ENCODE measurements around the gene STARD10.

Gene STARD10

DNA sequence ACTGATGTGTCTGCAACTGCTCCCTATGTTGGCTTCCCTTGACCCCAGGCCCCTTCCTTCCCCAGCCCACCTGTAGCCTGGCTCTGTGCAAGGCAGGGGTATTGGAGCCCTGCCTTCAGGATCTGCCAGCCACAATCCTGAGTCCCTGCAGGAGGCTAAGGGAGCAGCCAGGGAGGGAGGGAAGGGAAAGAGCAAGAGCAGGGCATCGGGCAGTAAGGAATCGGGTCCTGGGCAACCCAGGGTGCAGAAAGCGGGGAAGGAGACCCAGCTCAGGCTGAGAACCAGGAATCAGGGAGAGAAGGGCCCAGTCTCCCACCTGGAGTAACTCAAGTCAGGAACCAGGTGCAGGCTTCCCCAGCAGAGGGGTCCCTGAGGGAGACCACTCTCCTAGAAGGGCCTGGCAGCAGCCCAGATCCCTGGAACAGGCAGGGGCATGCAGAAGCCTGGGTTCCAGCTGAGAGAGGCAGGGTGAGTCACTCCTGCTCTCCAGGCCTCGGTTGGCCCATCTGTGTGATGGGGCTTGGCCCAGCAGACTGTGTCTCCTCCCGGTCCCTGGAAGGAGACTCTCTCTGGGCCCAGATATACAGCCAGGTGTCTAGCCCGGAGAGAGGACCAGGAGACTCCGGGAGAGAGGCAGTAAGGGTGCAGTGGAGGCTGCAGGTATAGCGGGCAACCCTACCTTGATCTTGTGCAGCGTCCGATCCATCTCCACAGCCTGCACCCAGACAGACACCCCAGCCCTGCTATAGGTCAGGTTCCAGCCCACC lies 13.4 kb downstream of the STARD10 start:
- no peak for DNase-seq (ENCODE audit: low read depth)

DNA sequence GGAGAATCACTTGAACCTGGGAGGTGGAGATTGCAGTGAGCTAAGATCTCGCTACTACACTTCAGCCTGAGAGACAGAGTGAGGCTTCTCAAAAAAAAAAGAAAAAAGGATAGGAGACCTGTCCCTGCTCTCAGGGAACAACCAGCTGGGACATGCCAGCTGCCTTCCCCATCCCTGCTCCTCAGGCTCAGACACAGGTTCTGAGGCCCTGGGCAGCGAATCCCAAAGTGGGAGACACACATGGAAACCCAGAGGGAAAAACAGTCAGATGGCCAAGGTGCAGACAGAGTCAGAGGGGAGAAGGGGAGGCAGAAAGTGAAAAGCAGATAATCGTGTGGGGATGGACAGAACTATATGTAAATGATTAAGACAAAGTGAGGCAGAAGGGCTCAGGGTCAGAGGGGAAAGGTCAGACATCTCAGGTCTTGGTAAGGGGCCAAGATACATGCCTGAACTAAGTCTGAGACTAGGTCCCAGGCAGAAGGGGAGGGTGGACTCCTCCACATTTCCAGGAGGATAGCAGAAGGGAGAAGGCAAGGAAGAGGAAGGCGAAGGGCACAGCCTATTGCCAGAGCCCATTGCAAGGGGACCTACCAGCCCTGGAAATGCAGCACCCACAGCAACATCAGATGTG lies 14.2 kb downstream of the STARD10 start:
- DNase-seq (ENCODE audit: low read depth) = no peak

DNA sequence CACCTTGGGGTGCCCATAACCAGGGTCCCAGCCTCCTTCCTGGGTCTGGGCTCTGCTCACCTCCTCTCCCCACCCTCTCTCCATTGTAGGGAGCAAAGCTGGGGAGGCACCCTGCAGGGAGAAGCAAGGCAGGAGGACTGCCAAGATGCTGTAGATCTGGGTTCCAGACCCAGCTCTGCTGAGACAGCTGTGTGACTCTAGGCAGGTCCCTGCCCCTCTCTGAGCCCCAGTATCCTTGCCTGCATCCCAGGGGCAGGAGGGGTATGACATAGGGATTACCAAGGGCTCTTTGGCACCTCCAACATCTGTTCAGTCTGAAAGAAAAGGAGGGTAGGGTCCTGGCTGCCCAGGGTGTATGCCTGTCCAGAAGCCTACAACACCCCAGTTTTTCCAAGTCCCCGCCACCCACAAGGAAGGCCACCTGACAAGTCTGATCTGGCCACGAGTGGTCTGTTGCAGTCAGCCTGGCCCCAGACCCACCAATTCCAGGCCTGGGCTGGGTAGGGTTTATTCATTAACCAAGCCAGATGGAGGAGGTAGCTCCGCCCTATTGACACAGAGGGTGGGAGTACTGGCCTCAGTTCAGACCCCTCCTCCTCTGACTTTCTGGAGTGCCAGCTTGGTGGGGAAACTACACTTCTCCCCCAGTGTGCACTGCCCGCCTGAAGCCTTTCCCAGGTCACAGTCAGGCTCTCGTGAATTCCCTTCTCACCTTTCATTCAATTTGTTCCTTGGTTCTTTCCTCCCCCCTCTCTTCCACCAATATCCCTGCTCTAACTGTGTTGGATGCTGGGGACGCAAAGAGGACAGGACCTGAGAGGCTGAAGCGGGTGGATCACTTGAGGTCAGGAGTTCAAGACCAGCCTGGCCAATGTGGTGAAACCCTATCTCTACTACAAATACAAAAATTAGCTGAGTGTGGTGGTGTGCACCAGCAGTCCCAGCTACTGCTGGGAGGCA lies 15.0 kb downstream of the STARD10 start:
- DNase-seq (ENCODE audit: low read depth) = no peak

DNA sequence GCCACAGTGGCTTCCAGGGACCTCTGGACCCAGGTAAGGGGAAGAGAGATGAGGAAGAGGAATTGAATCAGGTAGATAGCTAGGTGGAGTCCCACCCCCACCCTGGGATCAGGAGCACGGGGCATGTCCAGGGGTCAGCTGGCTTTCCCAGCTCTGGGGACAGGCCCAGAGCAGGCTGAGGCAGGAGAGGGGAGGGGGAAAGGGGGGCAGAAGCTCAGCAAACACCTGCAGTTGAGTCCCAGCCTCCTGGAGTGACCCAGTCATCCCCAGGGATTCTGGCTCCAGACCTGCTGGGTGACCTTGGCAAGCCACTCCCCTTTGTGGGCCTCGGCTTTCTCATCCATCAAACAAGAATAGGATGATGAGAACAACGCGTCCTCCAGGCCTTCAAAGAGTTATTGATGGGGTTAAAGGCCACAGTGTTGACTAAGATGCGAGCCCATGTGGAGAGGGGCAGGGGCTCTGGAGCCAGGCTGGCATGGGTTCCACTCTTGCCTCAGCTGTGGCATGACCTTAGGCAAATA lies 16.0 kb downstream of the STARD10 start:
- DNase-seq (ENCODE audit: low read depth) = no peak

DNA sequence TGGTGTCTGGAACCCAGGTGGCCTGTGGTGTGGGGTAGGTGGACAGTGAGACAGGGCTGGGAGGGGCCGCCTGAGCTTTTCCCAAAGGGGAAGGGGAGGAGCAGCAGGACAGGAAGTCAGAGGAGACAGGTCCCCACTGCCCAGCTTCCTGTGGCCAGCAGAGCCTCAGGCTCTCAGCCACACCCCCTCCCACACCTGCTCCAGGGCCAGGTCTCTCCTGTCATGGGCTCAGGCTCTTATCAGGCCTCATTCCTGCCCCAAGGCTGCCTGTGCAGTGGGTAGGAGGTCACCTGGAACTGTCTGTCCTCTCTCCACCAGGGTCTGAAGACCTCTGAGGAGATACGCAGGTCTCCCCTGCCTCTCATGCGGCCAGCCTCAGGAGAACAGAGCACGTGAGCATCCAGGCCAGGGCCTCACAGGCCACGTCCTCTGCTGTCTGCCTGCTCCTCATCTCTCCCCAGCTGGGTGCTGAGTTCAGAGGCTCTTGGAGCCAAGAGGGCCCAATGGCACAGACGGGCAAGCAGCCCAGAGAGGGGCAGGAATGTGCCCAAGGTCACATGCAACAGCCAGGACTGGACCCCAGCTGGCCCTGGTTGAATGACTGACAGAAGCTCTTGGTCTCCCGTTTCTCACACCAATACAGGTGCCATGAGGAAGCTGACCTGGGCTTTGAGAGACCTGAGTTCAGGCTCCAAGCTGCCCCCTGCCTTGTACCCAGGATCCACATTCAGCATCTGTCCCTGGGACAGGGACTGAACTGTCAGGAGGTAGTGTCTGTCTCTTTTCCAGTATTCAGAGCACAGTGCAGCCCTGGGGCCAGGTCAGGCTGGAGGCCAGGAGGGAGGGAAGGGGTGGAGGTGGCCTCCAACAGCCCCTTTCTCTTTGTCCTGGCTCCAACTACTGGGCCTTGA lies 16.7 kb downstream of the STARD10 start:
- DNase-seq (ENCODE audit: low read depth) = no peak

DNA sequence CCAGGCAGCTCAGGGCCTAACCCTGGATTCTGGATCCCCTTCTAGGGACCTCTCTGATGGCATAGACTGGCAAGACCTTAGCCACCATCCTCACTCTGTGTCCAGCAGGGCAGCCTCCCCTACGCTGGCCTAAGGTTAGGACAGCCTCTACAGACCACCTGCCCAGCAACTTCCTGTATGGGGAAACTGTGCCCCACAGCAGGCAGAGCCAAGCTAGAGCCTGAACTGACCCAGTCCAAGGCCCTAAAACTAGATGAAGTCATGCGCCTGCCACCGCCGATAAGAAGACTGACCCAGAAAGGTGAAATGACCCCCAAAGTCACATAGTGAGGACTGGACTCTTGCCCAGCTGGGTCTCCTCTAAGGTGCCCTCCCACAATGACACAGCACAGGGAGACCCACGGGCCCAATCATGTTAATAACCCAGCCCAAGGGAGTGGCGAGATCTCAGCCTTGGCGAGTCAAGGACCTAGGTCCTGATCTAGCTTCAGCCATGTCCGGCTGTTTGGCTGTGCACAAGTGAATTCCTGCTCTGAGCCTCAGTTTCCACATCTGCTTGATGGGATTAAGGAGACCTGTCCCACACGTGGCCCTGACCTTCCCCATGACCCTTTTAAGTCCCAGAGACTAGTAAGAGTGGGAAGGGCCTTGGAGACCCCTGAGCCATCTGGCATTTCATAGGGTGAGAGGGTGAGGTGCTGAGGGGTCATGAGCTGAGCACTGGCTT lies 17.6 kb downstream of the STARD10 start:
- DNase-seq (ENCODE audit: low read depth) = no peak

DNA sequence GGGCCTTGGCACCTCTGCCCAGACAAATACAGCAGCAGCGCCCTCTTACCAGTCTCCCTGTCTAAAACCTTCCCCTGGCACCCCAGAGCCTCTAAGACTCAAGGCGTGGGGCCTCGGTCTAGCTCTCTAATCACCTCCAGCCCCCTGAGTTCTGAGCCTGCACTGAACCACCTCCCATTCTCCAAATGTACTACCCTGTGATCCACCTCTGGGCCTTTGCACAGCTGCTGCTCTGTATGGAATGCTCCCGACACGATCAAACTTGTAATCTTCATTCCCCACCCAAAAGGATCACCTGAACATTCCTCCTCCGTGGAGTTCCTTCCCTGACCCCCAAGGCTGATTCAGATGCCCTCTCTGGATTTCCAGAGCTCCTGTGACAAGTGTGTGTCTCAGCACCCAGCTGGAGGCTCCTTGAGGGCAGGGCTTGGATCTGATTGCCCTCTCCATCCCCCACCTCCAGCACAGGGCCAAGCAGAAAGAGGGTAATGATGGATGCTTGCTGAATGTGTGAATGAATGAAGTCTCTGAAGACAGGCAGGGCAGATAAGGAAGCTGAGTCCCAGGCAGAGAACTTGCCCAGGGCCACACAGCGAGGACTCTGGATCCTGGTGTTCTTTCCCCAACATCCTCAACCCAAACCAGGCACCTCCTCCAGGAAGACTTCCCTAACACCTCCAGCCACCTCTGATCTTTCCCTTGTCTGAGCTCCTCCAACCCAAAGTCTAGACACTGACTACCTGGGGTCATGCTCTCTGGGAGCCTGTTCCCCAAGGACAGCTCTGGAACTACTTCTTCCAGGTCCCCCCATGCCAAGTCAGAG lies 18.3 kb downstream of the STARD10 start:
- DNase-seq (ENCODE audit: low read depth) = no peak

DNA sequence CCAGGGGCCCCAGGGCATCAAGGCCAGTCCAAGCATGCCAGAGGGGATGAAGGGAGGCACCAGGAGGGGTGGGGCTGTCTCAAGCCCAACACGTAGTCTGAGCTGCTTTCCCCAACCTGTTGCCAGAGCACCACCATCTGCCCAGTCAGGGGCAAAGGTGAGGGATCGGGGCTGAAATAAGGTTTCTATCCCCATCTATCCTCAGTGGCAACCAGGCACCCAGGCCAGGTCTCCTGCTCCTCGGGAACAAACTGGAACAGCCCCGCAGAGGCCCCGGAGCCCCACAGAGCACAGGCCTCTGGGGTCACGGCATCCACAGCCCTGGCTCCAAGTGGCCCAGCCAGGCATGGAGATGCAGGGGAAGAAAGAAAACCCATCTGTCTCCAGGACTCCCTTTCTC lies 19.3 kb downstream of the STARD10 start:
- no peak for DNase-seq (ENCODE audit: low read depth)

DNA sequence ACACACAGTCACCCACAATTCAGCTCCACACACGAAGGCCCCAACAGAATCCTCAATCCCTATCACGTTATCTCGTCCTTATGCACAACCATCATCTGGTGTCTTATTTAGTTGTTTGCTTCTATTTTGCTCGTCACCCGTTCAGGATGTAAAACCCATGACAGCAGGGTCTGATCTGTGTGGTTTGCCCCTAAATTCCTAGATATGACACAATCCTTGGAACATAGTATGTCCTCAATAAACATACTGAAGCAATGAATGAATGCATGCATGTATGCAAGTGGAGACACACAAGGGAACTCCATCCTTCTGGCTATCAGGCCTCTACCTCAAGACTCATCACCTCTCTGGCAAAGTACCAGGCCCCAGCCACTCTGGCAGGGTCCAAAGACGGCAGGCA lies 20.2 kb downstream of the STARD10 start:
- no peak for DNase-seq (ENCODE audit: low read depth)

DNA sequence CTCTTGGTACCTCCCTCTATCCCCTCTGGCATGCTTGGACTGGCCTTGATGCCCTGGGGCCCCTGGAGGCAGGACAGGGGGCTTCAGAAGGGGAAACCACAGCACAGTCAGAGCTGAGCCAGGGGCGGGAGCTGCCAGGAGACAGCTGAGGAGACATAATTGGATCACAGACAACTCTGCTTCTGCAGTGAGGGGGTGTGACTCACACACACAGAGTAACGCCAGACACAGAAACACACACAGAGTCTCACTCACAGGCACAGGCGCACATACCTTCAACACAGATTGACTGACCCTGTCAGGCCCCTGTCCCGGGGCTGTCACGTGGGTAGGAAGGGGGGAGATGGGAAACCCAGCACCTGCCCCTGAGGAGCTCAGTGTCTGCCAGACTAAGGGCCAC lies 20.6 kb downstream of the STARD10 start:
- no peak for DNase-seq (ENCODE audit: low read depth)

DNA sequence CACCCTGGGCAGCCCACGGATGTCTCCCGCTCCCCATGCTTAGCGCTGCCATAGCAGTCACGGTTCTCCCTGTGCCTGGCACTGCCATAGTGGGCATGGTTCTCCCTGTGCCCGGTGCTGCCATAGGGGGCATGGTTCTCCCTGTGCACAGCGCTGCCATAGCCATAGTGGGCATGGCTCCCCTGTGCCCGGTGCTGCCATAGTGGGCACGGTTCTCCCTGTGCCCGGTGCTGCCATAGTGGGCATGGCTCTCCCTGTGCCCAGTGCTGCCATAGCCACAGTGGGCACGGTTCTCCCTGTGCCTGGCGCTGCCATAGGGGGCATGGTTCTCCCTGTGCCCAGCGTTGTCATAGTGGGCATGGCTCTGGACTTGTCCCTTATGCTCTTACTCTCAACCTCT lies 21.8 kb downstream of the STARD10 start:
- DNase-seq (ENCODE audit: low read depth) = no peak

DNA sequence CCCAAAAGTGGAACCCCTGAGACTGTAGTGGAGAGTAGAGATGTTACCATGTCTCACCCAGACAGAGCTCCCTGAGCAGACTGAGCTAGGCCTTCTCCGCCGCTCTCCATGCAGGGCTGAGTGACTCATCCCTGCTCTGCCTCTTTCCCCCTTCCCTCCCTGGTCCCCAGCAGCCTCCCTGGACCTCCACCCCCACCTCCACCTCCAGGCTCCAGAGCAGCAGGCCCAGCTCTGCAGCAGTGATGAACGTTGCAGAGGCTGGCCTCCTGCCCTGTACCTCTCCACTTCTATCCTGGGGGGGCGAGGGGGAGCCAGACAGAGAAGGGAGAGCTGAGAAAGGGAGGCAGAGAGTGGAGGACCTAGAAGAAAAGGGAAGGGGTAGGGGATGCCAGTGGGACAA lies 22.3 kb downstream of the STARD10 start:
- DNase-seq (ENCODE audit: low read depth) = no peak

DNA sequence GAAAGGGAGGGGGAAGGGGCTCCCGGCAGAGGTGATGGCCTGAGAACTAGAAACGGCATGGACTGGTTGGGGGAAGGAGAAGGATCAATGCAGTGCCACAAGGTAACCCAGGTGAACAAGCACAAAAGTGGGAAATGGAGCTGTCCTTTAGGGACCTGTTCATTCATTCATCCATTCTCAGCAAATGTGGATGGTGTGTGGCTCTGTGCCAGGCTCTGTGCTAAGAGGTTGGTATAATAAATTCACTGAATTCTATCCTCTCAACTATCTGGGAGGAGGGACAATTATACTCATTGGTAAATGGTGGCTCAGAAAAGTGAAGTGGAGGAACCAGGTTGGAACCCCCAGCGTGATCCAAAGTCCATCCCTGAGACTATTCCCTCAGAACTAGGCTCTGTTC lies 23.0 kb downstream of the STARD10 start:
- DNase-seq (ENCODE audit: low read depth) = no peak

DNA sequence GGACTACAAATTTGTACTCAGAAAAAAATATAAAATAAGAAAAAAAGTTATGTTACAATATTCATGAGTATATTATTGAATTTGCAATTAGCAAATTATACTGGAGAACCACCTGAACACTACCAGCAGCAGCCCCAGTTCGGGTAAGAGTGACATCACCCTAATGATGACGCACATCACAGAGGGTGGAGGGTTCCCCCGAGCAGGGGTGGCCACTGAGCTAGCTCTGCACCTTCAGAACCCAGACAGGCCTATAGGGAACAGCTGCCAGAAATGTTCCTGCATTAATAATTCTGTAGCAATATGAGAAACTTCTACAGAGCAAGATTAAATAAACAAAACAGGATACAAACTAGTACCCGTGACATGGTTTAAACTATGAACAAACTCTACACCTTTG lies 24.2 kb downstream of the STARD10 start:
- DNase-seq (ENCODE audit: low read depth) = no peak

DNA sequence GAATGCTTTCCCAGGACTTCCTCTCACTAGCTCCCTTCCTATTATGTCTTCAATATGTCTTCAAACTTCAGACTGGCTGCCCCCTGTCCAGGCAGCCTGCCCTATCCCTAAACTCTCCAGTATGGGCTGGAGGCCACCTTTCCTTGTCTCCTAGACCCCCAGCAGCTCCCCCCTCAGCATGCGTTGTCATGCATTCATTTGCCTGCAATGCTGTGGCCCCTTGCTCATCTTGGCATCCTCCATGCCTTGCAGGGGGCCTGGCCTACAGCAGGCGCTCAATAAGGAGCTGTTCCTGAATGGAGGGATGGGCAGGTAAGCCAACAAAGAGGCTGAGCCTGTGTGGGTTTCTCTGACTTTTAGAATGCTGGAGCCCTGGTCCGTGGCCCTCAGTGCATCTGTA lies 25.3 kb downstream of the STARD10 start:
- DNase-seq (ENCODE audit: low read depth) = no peak

DNA sequence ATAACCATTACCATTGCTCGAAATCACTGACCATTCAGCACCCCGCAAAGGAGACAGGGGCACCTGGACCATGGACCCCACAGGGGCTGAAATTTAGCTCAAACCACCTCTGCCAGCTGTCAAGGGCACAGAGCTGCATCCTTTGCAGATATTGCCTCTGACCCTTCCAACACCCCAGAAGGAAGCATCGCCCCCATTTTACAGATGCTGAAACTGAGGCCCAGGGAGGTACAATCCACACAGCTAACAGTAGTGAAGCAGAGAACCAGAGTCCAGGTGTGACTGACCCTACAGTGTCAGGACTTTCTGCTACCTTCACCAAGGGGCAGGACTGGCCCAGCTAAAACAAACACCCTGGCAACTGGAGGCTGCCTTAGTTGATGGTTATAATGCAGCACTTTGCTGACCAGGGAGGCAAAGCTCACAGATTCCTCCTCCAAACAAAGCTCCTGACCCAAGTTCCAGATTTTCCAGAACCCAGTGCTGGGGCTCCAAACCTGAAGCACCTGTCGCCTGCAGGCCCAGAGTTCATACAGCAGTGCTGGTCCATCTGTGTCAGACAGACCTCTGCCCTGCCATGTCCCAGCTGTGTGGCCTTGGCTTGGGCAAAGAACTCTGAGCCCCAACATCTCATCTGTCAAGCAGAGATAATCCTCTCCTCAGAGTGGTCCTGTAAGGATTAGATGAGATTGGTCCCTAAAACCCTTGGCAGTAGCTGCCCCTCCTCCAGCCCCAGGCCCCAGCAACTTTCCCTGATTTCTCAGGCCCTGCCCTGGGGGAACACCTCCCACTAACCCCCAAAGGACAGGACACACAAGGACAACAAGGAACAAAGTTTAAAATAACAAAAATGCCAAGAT lies 26.4 kb downstream of the STARD10 start:
- no peak for DNase-seq (ENCODE audit: low read depth)

DNA sequence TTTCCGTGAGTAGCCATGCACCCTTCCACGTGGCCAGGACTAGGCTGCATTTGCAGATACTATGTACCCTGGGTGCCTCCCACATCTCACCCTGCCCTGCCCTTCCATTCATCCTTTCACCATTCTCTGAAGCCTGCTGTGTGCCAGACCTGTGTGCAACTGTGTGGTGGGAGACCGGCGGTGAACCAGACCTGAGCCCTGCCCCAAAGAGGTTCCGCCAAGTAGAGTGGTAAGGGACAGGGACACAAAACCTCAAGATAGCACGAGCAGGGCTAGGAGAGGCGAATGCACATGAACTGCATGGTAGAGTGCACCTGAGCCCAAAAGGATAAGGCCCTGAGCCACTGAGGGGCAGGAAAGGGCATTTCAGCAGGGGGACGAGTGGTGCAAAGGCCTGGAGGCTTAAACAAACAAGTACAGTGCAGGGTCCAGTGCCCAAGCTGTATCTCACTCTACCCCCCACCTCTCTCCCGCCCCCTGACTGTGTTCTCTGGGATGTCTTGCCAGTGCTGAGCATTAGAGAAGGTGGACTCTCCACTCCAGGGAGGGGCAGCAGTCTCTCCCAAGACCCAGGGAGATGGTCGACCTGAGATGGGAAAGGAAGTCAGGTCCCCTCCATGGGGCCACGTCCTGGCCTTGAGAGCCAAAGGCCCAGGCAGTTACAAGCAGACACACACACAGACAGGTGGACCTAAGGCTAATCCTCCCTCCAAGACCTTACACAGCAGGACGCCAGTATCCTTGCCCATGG lies 27.5 kb downstream of the STARD10 start:
- DNase-seq (ENCODE audit: low read depth) = no peak

DNA sequence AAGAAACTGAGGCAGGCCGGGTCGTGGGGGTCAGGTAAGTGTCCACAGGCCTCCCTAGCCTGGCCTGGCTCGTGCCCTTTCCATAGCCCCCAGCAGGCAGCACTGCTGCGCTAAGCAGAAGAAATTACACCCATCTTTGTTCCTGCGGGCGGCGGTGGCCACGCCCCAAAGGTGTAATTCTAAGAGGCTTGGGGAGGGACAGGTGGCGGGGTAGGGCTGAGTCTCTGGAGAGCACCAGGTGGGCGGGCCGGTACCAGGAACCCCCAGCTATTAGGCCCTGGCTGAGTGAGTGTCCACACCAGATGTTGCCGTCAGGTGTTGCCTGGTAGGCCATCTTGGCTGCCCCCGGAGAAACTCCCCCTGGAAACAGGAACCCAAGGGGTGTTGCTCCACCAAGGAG lies 29.3 kb downstream of the STARD10 start:
- DNase-seq (ENCODE audit: low read depth) = no peak

Measured in stimulated activated CD8-positive, alpha-beta memory T cell treated with anti-CD3 and anti-CD28 coated beads, Interleukin-12 subunit alpha, Interleukin-12 subunit beta, amount 100 ng/mL, for 4 hours (primary cell).